Small intestine (tissue), 16 donors: ENCODE measurements around the gene PRKAB2. TPM values are rescaled to one million over a fixed set of nuclear protein-coding genes. Genes with fewer than 3 reads are reported as not detected.

Source experiments
- DNase-seq, 2 donors: peaks; one replicate each; pipeline versions ENCODE4 v3.0.0 to v3.0.0-alpha.2; 2013
- FAIRE-seq: peaks from 2 replicates; lab custom pipeline; 2012; peaks lifted over from hg19 to GRCh38; lab: Jason Lieb, UNC
- H3K27ac ChIP-seq, 3 donors: one replicate each; pipeline ENCODE4 v1.5.1; 2013; ENCODE audit warnings: low read length in 2 of 3, mild to moderate bottlenecking in 2 of 3, control low read depth in 1 of 3, inconsistent platforms in 1 of 3, low read depth in 1 of 3, moderate library complexity in 1 of 3
- H3K27me3 ChIP-seq, 3 donors: one replicate each; pipeline ENCODE4 v1.6.1; 2013; ENCODE audit warnings: low read length in 3 of 3, inconsistent platforms in 1 of 3; ENCODE audit not compliant: control insufficient read depth in 3 of 3, insufficient read depth in 3 of 3
- H3K36me3 ChIP-seq, 3 donors: one replicate each; pipeline ENCODE4 v1.6.1; 2013; ENCODE audit warnings: low read length in 3 of 3, inconsistent platforms in 1 of 3, low read depth in 1 of 3, mild to moderate bottlenecking in 1 of 3, moderate library complexity in 1 of 3; ENCODE audit not compliant: control insufficient read depth in 3 of 3, insufficient read depth in 2 of 3
- H3K4me1 ChIP-seq, 3 donors: one replicate each; pipeline ENCODE4 v1.6.1; 2013; ENCODE audit warnings: low read length in 2 of 3, inconsistent platforms in 1 of 3, low read depth in 1 of 3, mild to moderate bottlenecking in 1 of 3, moderate library complexity in 1 of 3; ENCODE audit not compliant: control insufficient read depth in 3 of 3, insufficient read depth in 2 of 3
- H3K4me3 ChIP-seq, 3 donors: one replicate each; pipeline ENCODE4 v1.5.1; 2013; ENCODE audit warnings: low read length in 3 of 3, control low read depth in 1 of 3, inconsistent platforms in 1 of 3, low read depth in 1 of 3, mild to moderate bottlenecking in 1 of 3, moderate library complexity in 1 of 3
- H3K9me3 ChIP-seq, 2 donors: one replicate each; pipeline ENCODE4 v1.6.1; 2013; ENCODE audit warnings: low read depth in 1 of 2, low read length in 1 of 2; ENCODE audit not compliant: control insufficient read depth in 2 of 2, insufficient read depth in 1 of 2
- WGBS, 3 donors: extraction: QIAGEN DNeasy Blood & Tissue Kit; methylation state at CpG; one replicate each; pipeline ENCODE4 v1.1.7; 2013; 5-methylcytosine and 5-hydroxymethylcytosine counted together
- long read RNA-seq, 10 donors: transcript quantifications; one replicate each; lab custom pipeline, GENCODE V29; 2026
- polyA plus RNA-seq, 4 donors: library from polyadenylated mRNA; stranded (reverse) in 3 of 4; unstranded in 1 of 4; fragments of 200-250 nt in 3 of 4; fragments of 120-200 nt in 1 of 4; gene quantifications; one replicate each; pipeline versions ENCODE4 v1.2.1 to v1.2.3, GENCODE V29; 2013
- donor health status: healthy with polysubstance abuse.
- donor health status: control.
- donor health status: control.
- donor health status: Bipolar disorder and iron deficiency.
- donor health status: healthy.

PRKAB2 gene
- 10 to 100 TPM in 3 of 4 donors, 1 to 10 TPM in 1; 8.1 to 44.1 (median 24.9) TPM for polyA plus RNA-seq
- long read RNA-seq, donor 1: 0 reads
- long read RNA-seq, donor 2: 0 reads
- long read RNA-seq, donor 3, full-length matches to known transcripts: 6 of 6 reads
- long read RNA-seq, donor 3, partial matches to known transcripts: 0 of 6 reads
- long read RNA-seq, donor 3, other reads (novel, unspliced or antisense): 0 of 6 reads
- long read RNA-seq, donor 4: 0 reads
- long read RNA-seq, donor 5: 0 reads
- long read RNA-seq, donor 6, full-length matches to known transcripts: 1 of 1 reads
- long read RNA-seq, donor 6, partial matches to known transcripts: 0 of 1 reads
- long read RNA-seq, donor 6, other reads (novel, unspliced or antisense): 0 of 1 reads
- long read RNA-seq, donor 7: 0 reads
- long read RNA-seq, donor 8: 0 reads
- long read RNA-seq, donor 9: 0 reads
- long read RNA-seq, donor 10, full-length matches to known transcripts: 5 of 10 reads
- long read RNA-seq, donor 10, partial matches to known transcripts: 5 of 10 reads
- long read RNA-seq, donor 10, other reads (novel, unspliced or antisense): 0 of 10 reads

DNA sequence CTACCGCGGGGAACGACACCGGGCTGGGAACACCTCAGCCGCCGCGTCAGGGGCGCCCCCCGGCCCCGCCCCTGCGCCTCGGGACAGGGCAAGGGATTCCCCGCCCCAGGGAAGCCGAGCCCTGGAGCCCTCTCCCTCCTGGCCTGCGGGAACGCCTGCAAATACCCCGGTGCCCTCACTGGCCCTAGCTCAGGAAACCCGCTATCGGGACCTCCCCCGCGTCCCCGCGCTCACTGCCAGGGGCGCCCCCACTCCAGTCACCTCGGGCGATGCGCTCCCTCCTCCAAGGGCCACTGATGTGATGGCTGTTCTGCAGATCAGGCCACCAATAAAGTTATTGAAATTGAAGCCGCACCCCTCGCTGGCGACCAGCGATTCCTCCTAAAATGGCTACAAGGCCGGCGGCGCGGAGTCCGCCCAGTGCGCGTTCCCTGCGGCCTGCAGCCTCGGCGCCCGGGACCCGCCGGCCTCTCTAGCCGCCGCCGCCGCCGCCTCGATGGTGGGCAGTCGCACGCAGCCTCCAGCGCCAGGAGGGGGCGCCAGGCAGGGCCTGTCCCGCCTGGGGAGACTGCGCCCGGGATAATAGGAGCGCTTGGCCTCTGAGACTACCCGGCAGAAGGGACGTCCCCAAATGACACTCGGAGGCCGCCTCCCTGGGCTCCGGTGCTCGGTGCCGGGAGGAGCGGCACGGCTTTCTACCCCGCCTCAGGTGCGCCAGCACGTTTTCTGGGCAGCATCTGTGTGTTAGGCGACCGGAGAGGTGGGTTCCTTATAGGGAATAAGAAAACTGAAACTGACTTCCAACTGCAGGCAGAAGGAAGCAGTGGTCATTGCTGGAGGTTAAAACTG lies at the start of gene PRKAB2:
Gene PRKAB2, minus strand, starts transcription at position 303 of the 849 bp plus-strand sequence. CDS start 326 bp downstream, outside the sequence.
- peak; percentile 96 to 99 for DNase-seq
- peak within 1 kb of the TSS; percentile 94 to 99 (median 97) for H3K27ac ChIP-seq
- no peak for FAIRE-seq
- H3K9me3 ChIP-seq: no peaks in the 10 kb centered on the region
- H3K36me3 ChIP-seq: no peaks in the 10 kb centered on the region
- peak within 1 kb of the TSS; percentile 95 to 97 (median 95) for H3K4me3 ChIP-seq
- 0% methylated on average over 56 to 72 of the region's 72 CpGs for WGBS, 3 donors
- H3K4me1 ChIP-seq: peaks cover 2 to 16% (median 16%) of the 10 kb centered on the region in 3 donors
- H3K27me3 ChIP-seq: no peaks in the 10 kb centered on the region

DNA sequence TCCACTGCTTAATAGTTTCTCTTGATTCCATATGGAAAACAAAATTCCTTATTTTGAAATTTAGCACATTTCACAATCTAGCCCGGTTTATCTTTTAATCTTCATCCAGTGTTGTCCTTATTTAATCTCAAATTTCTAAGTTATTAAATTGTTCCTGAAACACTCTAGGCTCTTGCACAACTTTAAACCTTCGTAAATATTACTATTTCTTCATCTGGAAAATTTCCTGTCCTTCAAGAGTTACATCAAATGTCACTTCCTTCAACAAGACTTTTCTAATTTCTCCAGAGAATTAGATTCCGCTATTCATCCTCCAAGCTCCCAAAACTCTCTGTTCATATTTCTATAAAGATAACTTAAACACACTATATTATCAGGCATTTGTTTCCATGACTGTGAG lies 46.3 kb upstream of the PRKAB2 start:
- H3K27me3 ChIP-seq: no peaks in the 10 kb centered on the region
- H3K4me1 ChIP-seq: peaks cover 0 to 6% (median 4%) of the 10 kb centered on the region in 3 donors
- no peaks in the 10 kb centered on the region for H3K9me3 ChIP-seq
- no peak for FAIRE-seq
- no peak overlapping the region for H3K4me3 ChIP-seq
- peaks cover 2 to 8% (median 3%) of the 10 kb centered on the region in 3 donors for H3K36me3 ChIP-seq
- no peak for DNase-seq
- WGBS, 3 donors: 58 to 63% (median 60%) methylated on average over 3 of the region's 3 CpGs
- no peak overlapping the region for H3K27ac ChIP-seq

- H3K27me3 ChIP-seq: no peaks in the 10 kb centered on the region
- H3K4me1 ChIP-seq: peaks cover 1 to 11% (median 5%) of the 10 kb centered on the region in 3 donors
- H3K27ac ChIP-seq: no peak overlapping the region
- no peak overlapping the region for H3K4me3 ChIP-seq
- WGBS, 3 donors: 95 to 98% (median 98%) methylated on average over 7 of the region's 7 CpGs
- peaks cover 2 to 10% (median 6%) of the 10 kb centered on the region in 3 donors for H3K36me3 ChIP-seq
- FAIRE-seq (no peak), DNase-seq (no peak)
- no peaks in the 10 kb centered on the region for H3K9me3 ChIP-seq
Observed at GRCh38 chr1:147217141-147217540, 44.9 kb upstream of the PRKAB2 start.

- FAIRE-seq (no peak), DNase-seq (no peak)
- Histone ChIP-seq H3K27ac (no peak overlapping the region), H3K27me3 (no peaks in the 10 kb centered on the region), H3K4me1 (peaks cover 5 to 18% (median 6%) of the 10 kb centered on the region in 3 donors), H3K9me3 (no peaks in the 10 kb centered on the region), H3K4me3 (no peak overlapping the region), H3K36me3 (peaks cover 0 to 12% (median 6%) of the 10 kb centered on the region in 3 donors)
- WGBS, 3 donors: 57 to 80% (median 69%) methylated on average over 3 of the region's 3 CpGs
Observed at GRCh38 chr1:147216124-147216523, 43.9 kb upstream of the PRKAB2 start.

- Histone ChIP-seq H3K27ac (peak overlapping the region in 1 of 3 donors; percentile 11), H3K4me1 (peaks cover 5 to 21% (median 8%) of the 10 kb centered on the region in 3 donors), H3K9me3 (no peaks in the 10 kb centered on the region), H3K4me3 (no peak overlapping the region), H3K36me3 (peaks cover 0 to 12% (median 6%) of the 10 kb centered on the region in 3 donors), H3K27me3 (no peaks in the 10 kb centered on the region)
- FAIRE-seq (no peak), DNase-seq (no peak)
- WGBS, 3 donors: 19 to 59% (median 25%) methylated on average over 2 of the region's 2 CpGs
Observed at GRCh38 chr1:147215540-147215916, 43.3 kb upstream of the PRKAB2 start.

DNA sequence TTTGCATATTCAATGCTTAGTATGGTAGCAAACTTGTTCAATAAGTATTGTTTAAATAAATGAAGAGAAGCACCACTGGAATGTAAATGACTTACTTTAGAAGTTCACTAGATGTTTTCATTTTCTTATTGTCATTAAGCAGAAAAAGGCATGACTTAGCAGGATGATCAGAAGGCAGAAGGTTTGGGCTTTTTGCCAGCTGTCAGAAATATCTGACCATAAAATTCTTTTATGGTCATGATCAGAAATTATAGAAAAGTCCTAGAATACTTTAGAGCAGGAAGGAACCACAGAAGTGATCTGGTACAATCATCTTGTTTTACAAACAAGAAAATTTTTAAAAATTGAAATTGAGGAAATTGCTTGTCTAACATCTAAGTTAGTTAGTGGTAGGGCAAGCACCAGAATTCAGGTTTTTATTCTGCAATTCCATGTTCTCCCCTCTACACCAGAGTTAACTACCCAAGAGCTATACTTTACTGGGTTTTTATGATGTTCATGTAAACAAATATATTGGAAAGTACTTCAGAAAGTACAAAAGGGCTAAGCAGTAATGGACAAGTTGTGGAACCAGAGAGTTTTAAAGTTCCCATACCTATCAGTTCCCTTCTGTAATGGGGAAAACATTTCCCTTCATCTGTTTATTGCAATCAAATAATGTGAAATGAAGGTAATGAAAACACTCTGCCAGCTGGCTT lies 42.7 kb upstream of the PRKAB2 start:
- no peak for FAIRE-seq
- H3K27me3 ChIP-seq: no peaks in the 10 kb centered on the region
- H3K27ac ChIP-seq: peak overlapping the region in 1 of 3 donors; percentile 11
- no peak for DNase-seq
- H3K9me3 ChIP-seq: no peaks in the 10 kb centered on the region
- H3K4me3 ChIP-seq: no peak overlapping the region
- peaks cover 5 to 23% (median 8%) of the 10 kb centered on the region in 3 donors for H3K4me1 ChIP-seq
- H3K36me3 ChIP-seq: peaks cover 0 to 12% (median 6%) of the 10 kb centered on the region in 3 donors

GRCh38 chr1:147214325-147214724 lies 42.1 kb upstream of the PRKAB2 start:
- no peaks in the 10 kb centered on the region for H3K27me3 ChIP-seq
- H3K4me3 ChIP-seq: no peak overlapping the region
- FAIRE-seq: no peak
- H3K36me3 ChIP-seq: peaks cover 0 to 14% (median 6%) of the 10 kb centered on the region in 3 donors
- no peaks in the 10 kb centered on the region for H3K9me3 ChIP-seq
- no peak overlapping the region for H3K27ac ChIP-seq
- 67 to 74% (median 68%) methylated on average over 7 of the region's 7 CpGs for WGBS, 3 donors
- peaks cover 5 to 27% (median 10%) of the 10 kb centered on the region in 3 donors for H3K4me1 ChIP-seq
- DNase-seq: no peak
